HepG2 (cell line): Measurements from ENCODE around the gene C16orf82. TPM values are rescaled to one million over a fixed set of nuclear protein-coding genes. Genes with fewer than 3 reads are reported as not detected.

ENCODE experiments used
- ATAC-seq: fragments of 200-7000 bp; cut with Tn5 transposase; 3 replicates; pipeline ENCODE4 v1.9.1; 2020; ENCODE audit warnings: mild to moderate bottlenecking, moderate library complexity
- BruUV-seq: library from RNA; stranded (reverse); fragments of 400-500 nt; replicated peaks from 2 replicates; lab custom pipeline; 2021; lab: Mats Ljungman, UMichigan
- CTCF ChIA-PET: fragments of 300-600 bp; formaldehyde crosslinking; extraction: SDS; loops from one replicate; lab custom pipeline; 2021; ENCODE audit warnings: low total read pairs, inconsistent platforms, low intra/inter-chr PET ratio; lab: Yijun Ruan, JAX
- POLR2A ChIA-PET: fragments of 350-600 bp; sonication (Branson Sonifier 250); formaldehyde crosslinking; loops from one replicate; lab custom pipeline; 2020; ENCODE audit warnings: antibody characterized with exemption, inconsistent platforms; lab: Yijun Ruan, JAX
- DNase-seq: peaks from one replicate; pipeline ENCODE4 v3.0.0-alpha.2; 2015; ENCODE audit warnings: low spot score
- FAIRE-seq: peaks from 3 replicates; lab custom pipeline; 2011; peaks lifted over from hg19 to GRCh38; lab: Jason Lieb, UNC
- H2AFZ ChIP-seq: one replicate; pipeline ENCODE4 v1.6.1; 2011; ENCODE audit warnings: low read length, inconsistent platforms
- H3K27ac ChIP-seq: fragments of 300-600 bp; 3 replicates; pipeline ENCODE4 v1.8.0; 2011; ENCODE audit warnings: mixed run types, mild to moderate bottlenecking, mixed read lengths, low read length, inconsistent platforms; ENCODE audit not compliant: insufficient read depth; ENCODE audit errors: extremely low read length
- H3K27me3 ChIP-seq, 2 experiments: fragments of 200-600 bp in 1 of 2; 2 replicates in 1 of 2; 3 replicates in 1 of 2; pipeline versions ENCODE4 v1.6.0 to v1.8.0; 2011; ENCODE audit warnings: low read length in 2 of 2, mild to moderate bottlenecking in 2 of 2, moderate library complexity in 2 of 2, inconsistent platforms in 1 of 2; ENCODE audit not compliant: insufficient read depth in 2 of 2, control insufficient read depth in 1 of 2
- H3K36me3 ChIP-seq, 2 experiments: fragments of 200-600 bp in 1 of 2; replicated peaks in 1 of 2; 2 replicates in 1 of 2; 3 replicates in 1 of 2; pipeline versions ENCODE4 v1.5.1 to v1.8.0; 2011; ENCODE audit warnings: low read length in 2 of 2, inconsistent platforms in 1 of 2; ENCODE audit not compliant: insufficient read depth in 2 of 2, control insufficient read depth in 1 of 2
- H3K4me1 ChIP-seq: 2 replicates; pipeline ENCODE4 v1.5.1; 2012; ENCODE audit warnings: low read length, inconsistent platforms; ENCODE audit not compliant: insufficient read depth
- H3K4me2 ChIP-seq: 2 replicates; pipeline ENCODE4 v1.6.0; 2011; ENCODE audit warnings: low read depth, low read length, inconsistent platforms
- H3K4me3 ChIP-seq, 3 experiments: fragments of 200-600 bp in 1 of 3; sonication (generic), shearing (Covaris generic) in 1 of 3; replicated peaks in 1 of 3; 2 replicates each; pipeline ENCODE4 v1.5.1; 2011 to 2016; ENCODE audit warnings: low read length in 3 of 3, inconsistent platforms in 2 of 3, low read depth in 2 of 3, mild to moderate bottlenecking in 2 of 3, control low read depth in 1 of 3, mixed read lengths in 1 of 3; ENCODE audit not compliant: insufficient read depth in 1 of 3
- H3K79me2 ChIP-seq: one replicate; pipeline ENCODE4 v1.6.1; 2011; ENCODE audit warnings: low read length, inconsistent platforms; ENCODE audit not compliant: insufficient read depth
- H3K9ac ChIP-seq: 2 replicates; pipeline ENCODE4 v1.6.0; 2011; ENCODE audit warnings: mild to moderate bottlenecking, low read depth, low read length, inconsistent platforms; ENCODE audit not compliant: insufficient read depth
- H3K9me3 ChIP-seq: 2 replicates; pipeline ENCODE4 v1.5.1; 2012; ENCODE audit warnings: mild to moderate bottlenecking, low read length
- H4K20me1 ChIP-seq: 2 replicates; pipeline ENCODE4 v1.6.0; 2011; ENCODE audit warnings: inconsistent platforms, mild to moderate bottlenecking, low read length, moderate library complexity; ENCODE audit not compliant: insufficient read depth
- CREB1 ChIP-seq, 2 experiments: fragments of 450-650 bp in 1 of 2; IDR thresholded peaks; 2 replicates each; pipeline ENCODE4 v1.6.1; 2016 to 2017; ENCODE audit warnings: control low read depth in 1 of 2, mild to moderate bottlenecking in 1 of 2, missing compliant biosample characterization in 1 of 2, missing genetic modification characterization in 1 of 2
- CREM ChIP-seq, 2 experiments: sonication (generic) in 1 of 2; formaldehyde crosslinking in 1 of 2; IDR thresholded peaks; 2 replicates each; pipeline versions ENCODE4 v1.4.0 to v1.6.1; 2016 to 2020; ENCODE audit warnings: antibody characterized with exemption in 1 of 2, mild to moderate bottlenecking in 1 of 2, missing genetic modification reagents in 1 of 2
- HDAC2 ChIP-seq: sonication (generic); formaldehyde crosslinking; IDR thresholded peaks from 2 replicates; pipeline ENCODE4 v1.4.0; 2020; ENCODE audit warnings: missing genetic modification reagents
- RNF2 ChIP-seq: fragments of 450-650 bp; conservative IDR thresholded peaks from 2 replicates; pipeline ENCODE4 v1.6.1; 2016; ENCODE audit warnings: low read depth
- STAG1 ChIP-seq: sonication (generic); formaldehyde crosslinking; IDR thresholded peaks from 2 replicates; pipeline ENCODE4 v1.4.0; 2020; ENCODE audit warnings: missing genetic modification reagents
- TCF7L2 ChIP-seq: IDR thresholded peaks from 2 replicates; pipeline ENCODE4 v1.6.1; 2011; ENCODE audit warnings: mild to moderate bottlenecking, low read depth, low read length, moderate library complexity
- YY1 ChIP-seq: IDR thresholded peaks from 2 replicates; pipeline ENCODE4 v1.6.1; 2011; ENCODE audit warnings: low read length, low read depth, moderate library complexity, mild to moderate bottlenecking; ENCODE audit not compliant: insufficient read depth, insufficient replicate concordance
- ZNF773 ChIP-seq: sonication (generic); formaldehyde crosslinking; IDR thresholded peaks from 2 replicates; pipeline ENCODE4 v1.4.0; 2020; ENCODE audit warnings: missing genetic modification reagents, borderline replicate concordance
- WGBS: methylation state at CpG from one replicate; pipeline ENCODE4 v1.1.6; 2017; ENCODE audit warnings: low lambda C conversion rate; 5-methylcytosine and 5-hydroxymethylcytosine counted together
- in situ Hi-C: cut with HindIII; loops from 2 replicates; pipeline ENCODE4 v1.10.0; 2017; ENCODE audit warnings: low pct_unique_long_range_greater_than_20kb; ENCODE audit not compliant: extremely low pct_ligation_motif_present
- intact Hi-C: fragments of 100-400 bp; cut with micrococcal nuclease; formaldehyde crosslinking; loops from one replicate; pipeline ENCODE4 v1.10.0; 2022; ENCODE audit not compliant: unreplicated experiment
- polyA plus RNA-seq, 8 experiments: library from polyadenylated mRNA; depleted of rRNA in 3 of 8; stranded (reverse) in 7 of 8; unstranded in 1 of 8; fragments of >200 nt; fragmentation: Illumina TruSeq in 4 of 8; extraction: Trizol in 4 of 8; gene quantifications; 2 replicates each; pipeline versions ENCODE4 v1.2.1 to v1.2.3, GENCODE V29; 2011 to 2016; ENCODE audit warnings: low read depth in 4 of 8, missing spikeins in 1 of 8, mixed read lengths in 1 of 8; ENCODE audit not compliant: insufficient read depth in 1 of 8
- total RNA-seq, 5 experiments: library from RNA; depleted of rRNA; stranded (reverse); fragments of >200 nt; fragmentation: Illumina TruSeq; extraction: Trizol; gene quantifications; 2 replicates each; pipeline ENCODE4 v1.2.3, GENCODE V29; 2016; ENCODE audit warnings: low read depth in 1 of 5
- TF ChIP-seq, protein P1 (sequence below): sonication (generic); formaldehyde crosslinking; IDR thresholded peaks from 2 replicates; pipeline ENCODE4 v1.5.1; 2020; ENCODE audit warnings: mild to moderate bottlenecking, missing genetic modification reagents
- TF ChIP-seq, protein P2 (sequence below): sonication (generic); formaldehyde crosslinking; IDR thresholded peaks from 2 replicates; pipeline ENCODE4 v1.5.0; 2020; ENCODE audit warnings: mild to moderate bottlenecking, low read depth, missing genetic modification reagents, borderline replicate concordance
- TF ChIP-seq, protein P3 (sequence below): fragments of 450-650 bp; IDR thresholded peaks from 2 replicates; pipeline ENCODE4 v1.6.1; 2016

Gene C16orf82
- total and polyA plus RNA-seq, 2 of the 13 experiments (the other 11 are each of a cell fraction or from before 2014, with no cell fraction given): not detected

DNA sequence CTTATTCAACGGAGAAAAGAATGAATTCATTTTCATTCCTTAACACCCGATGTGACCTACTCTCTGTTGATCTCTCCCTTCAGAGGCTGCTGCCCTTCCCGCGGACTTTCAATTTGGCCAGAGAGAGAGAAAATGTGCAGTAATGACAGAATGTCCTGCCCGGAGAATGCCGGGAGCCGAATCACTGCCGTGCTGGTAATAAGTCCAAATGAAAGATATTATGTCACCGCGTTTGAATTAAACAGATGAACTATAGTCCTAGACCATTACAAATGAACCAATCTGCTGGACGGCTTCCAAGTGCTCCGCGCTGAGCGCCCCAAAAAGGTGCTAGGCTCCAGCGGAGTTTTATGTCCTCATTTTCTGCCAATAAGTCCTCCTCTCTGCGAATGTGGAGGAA is 14.7 kb upstream of the C16orf82 start:
- H3K79me2 ChIP-seq: no peaks in the 10 kb centered on the region

More for the DNA sequence above, 14.7 kb upstream of the C16orf82 start:
- H3K9ac ChIP-seq: no peak overlapping the region
- H3K4me2 ChIP-seq: no peak overlapping the region
- CTCF ChIA-PET: no interaction called here
- ATAC-seq: no peak
- no peaks in the 10 kb centered on the region for H3K4me1 ChIP-seq
- WGBS: 44% methylated on average over 16 of the region's 16 CpGs
- H3K4me3 ChIP-seq: no peak overlapping the region
- intact Hi-C loops (no loop called here), in situ Hi-C loops (loop anchor here (10.0 kb wide), 1 partner anchor 63 kb away; no protein-coding TSS in a partner anchor)
- H3K36me3 ChIP-seq: no peaks in the 10 kb centered on the region
- no peak overlapping the region for H2AFZ ChIP-seq
- BruUV-seq: no TSS peak
- DNase-seq: no peak
- TF ChIP-seq ZNF773 (CRISPR knock-in tag) (no peak), STAG1 (no peak), HDAC2 (CRISPR knock-in tag) (no peak), CREM (IDR thresholded peaks at IDR 0.05) (no peak), CREM (CRISPR knock-in tag; IDR thresholded peaks at IDR 0.05) (no peak), YY1 (no peak), TCF7L2 (no peak), RNF2 (no peak), CREB1 (IDR thresholded peaks at IDR 0.05) (no peak), CREB1 (CRISPR knock-in tag; IDR thresholded peaks at IDR 0.05) (no peak)
- TF ChIP-seq, protein P1, sequence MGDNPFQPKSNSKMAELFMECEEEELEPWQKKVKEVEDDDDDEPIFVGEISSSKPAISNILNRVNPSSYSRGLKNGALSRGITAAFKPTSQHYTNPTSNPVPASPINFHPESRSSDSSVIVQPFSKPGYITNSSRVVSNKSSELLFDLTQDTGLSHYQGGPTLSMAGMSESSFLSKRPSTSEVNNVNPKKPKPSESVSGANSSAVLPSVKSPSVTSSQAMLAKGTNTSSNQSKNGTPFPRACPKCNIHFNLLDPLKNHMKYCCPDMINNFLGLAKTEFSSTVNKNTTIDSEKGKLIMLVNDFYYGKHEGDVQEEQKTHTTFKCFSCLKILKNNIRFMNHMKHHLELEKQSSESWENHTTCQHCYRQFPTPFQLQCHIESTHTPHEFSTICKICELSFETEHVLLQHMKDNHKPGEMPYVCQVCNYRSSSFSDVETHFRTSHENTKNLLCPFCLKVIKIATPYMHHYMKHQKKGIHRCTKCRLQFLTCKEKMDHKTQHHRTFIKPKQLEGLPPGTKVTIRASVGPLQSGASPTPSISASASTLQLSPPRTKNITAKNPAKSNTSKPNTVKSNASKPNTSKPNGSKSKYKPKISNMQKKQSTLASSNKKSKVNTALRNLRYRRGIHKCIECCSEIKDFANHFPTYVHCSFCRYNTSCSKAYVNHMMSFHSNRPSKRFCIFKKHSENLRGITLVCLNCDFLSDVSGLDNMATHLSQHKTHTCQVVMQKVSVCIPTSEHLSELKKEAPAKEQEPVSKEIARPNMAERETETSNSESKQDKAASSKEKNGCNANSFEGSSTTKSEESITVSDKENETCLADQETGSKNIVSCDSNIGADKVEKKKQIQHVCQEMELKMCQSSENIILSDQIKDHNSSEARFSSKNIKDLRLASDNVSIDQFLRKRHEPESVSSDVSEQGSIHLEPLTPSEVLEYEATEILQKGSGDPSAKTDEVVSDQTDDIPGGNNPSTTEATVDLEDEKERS (CRISPR knock-in tag): no peak
- TF ChIP-seq, protein P2, sequence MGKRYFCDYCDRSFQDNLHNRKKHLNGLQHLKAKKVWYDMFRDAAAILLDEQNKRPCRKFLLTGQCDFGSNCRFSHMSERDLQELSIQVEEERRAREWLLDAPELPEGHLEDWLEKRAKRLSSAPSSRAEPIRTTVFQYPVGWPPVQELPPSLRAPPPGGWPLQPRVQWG (CRISPR knock-in tag): no peak
- TF ChIP-seq, protein P3, sequence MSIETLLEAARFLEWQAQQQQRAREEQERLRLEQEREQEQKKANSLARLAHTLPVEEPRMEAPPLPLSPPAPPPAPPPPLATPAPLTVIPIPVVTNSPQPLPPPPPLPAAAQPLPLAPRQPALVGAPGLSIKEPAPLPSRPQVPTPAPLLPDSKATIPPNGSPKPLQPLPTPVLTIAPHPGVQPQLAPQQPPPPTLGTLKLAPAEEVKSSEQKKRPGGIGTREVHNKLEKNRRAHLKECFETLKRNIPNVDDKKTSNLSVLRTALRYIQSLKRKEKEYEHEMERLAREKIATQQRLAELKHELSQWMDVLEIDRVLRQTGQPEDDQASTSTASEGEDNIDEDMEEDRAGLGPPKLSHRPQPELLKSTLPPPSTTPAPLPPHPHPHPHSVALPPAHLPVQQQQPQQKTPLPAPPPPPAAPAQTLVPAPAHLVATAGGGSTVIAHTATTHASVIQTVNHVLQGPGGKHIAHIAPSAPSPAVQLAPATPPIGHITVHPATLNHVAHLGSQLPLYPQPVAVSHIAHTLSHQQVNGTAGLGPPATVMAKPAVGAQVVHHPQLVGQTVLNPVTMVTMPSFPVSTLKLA: no peak
- TF ChIP-seq, all 625 proteins: peak for 0
- POLR2A ChIA-PET: no interaction called here
- Histone ChIP-seq H4K20me1 (no peaks in the 10 kb centered on the region), H3K27me3 (peaks cover 0 to 22% of the 10 kb centered on the region in 2 experiments; a peak in 3 of 5 replicates), H3K27ac (no peak overlapping the region), H3K9me3 (no peaks in the 10 kb centered on the region)
- no peak for FAIRE-seq
